Umbilical cord (tissue), 2 donors: ENCODE results near the gene MOBP. TPM values are rescaled to one million over a fixed set of nuclear protein-coding genes. Genes with fewer than 3 reads are reported as not detected.
A peak's percentile ranks its signal among the peaks of the same experiment; 100 is the strongest.
"Not testable (repeated sequence)": the region's sequence is repeated elsewhere in the genome, so short reads cannot be mapped to it uniquely, and the experiment has no call there.

Experiments
- DNase-seq: peaks from one replicate; pipeline ENCODE4 v3.0.0-alpha.2; 2015; ENCODE audit warnings: low spot score
- total RNA-seq: library from RNA; depleted of rRNA; stranded (reverse); fragments of >200 nt; gene quantifications from one replicate; pipeline ENCODE4 v1.2.3, GENCODE V29; 2014; ENCODE audit warnings: low replicate concordance; ENCODE audit not compliant: insufficient read depth

Gene MOBP, protein sequence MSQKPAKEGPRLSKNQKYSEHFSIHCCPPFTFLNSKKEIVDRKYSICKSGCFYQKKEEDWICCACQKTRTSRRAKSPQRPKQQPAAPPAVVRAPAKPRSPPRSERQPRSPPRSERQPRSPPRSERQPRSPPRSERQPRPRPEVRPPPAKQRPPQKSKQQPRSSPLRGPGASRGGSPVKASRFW
- total RNA-seq, result 1.9 TPM

DNA sequence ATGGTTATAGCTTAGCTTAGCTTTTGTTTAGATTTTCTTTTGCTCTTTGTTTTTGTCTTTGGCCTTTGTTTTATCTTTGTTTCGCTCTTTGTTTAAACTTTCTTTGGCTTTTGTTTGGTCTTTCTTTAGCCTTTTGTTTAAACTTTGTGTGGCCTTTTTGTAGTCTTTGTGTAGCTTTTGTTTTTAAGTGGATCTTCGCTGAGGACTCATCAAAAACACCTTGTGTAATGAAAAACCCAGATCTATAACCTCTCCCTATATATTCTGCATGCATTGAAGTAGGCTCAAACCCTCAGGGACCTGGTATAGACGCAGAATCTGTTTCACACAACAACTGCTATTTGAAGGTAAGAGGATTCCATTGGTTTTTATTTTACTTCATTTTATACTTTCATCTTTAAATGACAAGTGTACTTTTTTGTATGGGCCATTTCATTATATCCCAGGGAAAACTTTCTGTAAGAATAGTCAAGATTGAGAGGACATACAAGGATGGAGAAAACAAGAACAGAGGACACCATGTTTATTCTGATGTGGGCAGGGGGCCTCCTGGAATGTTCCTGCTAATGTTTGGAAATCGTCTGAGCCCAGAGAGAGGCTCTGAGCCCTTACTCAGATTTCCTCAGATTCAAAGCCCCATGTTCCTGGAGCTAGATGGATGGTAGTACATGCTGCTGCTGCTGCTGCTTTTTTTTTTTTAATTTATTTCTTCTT lies at the start of gene MOBP:
Gene MOBP, plus strand, starts transcription at position 287 of the 714 bp plus-strand sequence. CDS start 34,390 bp downstream, outside the sequence.
- no peak for DNase-seq

DNA sequence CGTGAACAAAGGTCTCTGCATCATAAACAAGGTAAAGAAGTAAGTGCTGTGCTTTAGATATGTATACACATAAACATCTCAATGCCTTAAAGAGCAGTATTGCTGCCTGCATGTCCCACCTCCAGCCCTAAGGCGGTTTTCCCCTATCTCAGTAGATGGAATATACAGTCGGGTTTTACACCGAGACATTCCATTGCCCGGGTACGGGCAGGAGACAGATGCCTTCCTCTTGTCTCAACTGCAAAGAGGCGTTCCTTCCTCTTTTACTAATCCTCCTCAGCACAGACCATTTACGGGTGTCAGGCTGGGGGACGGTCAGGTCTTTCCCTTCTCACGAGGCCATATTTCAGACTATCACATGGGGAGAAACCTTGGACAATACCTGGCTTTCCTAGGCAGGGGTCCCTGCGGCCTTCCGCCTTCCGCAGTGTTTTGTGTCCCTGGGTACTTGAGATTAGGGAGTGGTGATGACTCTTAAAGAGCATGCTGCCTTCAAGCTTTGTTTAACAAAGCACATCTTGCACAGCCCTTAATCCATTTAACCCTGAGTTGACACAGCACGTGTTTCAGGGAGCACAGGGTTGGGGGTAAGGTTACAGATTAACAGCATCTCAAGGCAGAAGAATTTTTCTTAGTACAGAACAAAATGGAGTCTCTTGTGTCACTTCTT lies 48.8 kb upstream of the MOBP start:
- not testable (repeated sequence) for DNase-seq

DNA sequence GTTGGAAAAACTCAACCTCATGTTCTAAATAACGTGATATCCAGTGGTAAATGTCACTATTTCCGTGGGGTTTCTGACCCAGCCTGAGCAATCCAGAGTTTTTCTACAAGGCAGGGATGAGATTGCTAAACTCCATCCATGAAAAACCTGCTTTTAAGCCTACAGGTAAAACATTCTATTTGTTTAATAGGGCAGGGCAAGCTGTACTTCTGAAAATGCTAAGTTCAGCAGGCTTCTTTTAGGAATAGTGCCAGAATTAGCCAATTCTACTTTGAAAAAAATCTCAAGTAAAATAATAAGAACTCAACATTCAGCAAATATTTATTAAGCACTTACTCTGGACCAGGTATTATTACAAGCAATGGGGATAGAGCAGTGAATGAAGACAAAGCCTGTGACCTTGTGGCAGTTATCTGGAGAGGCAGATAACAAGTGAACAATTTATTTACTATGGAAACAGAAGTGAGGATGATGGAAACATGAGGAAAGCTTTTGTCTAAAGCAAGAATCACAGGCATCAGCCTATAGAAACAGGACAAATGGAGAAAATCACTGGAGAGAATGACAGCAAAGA lies 47.7 kb upstream of the MOBP start:
- no peak for DNase-seq

DNA sequence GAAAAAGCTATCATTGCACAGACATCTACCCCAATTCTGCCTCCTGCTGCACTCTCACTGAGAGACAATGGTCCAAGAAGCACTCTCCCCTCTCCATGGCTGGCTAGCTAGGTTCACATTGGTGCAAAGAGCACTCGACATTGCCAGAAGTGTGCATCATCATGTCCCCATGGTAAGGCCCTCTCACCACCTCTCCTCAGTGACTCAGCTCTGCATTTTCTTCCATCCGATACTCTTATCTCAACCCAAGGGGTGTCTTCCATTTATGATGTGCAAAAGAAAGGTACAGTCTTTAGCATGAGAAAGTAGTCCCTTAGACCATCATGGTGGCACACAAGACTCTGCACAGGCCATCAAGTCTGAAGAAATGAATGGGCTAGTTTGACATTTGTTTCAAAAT lies 46.9 kb upstream of the MOBP start:
- no peak for DNase-seq

DNA sequence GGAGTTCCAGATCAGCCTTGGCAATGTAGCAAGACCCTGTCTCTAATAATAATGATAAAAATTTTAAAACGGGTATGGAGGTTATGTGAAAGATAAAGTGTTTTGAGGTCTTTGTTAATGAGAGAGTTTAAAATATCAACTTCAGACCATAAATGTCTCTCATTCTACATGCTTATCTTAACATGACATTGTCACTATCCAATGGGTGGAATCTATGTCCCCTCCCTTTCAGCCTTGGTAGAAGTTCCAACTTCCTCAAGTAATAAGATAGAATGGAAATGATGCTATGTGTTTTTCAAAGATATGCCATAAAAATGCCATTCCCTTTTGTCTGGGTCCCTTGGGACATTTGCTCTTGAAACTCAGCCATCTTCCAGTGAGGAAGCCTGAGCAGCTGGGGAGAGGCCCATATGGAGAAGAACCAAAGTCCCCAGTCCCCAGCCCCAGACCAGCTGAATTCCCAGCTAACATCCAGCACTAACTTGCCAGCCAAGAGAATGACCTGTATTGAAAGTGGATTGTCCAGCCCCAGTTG lies 44.0 kb upstream of the MOBP start:
- DNase-seq, result no peak

DNA sequence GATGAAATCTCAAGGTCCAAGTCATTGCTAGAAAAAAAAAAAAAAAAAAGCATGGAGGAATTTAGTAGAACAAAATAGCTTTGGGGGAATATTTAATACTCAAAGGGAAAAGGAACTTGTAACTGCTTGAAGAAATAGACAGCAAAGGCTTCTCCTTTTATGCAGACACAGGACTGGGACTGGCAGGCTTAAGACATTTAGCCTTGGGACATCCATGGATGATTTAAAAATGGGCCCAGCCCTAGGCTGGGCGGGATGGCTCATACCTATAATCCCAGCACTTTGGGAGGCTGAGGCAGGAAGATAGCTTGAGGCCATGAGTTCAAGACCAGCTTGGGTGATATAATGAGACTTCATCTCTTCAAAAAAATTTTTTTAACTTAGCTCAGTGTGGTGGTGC lies 41.2 kb upstream of the MOBP start:
- DNase-seq, result no peak

DNA sequence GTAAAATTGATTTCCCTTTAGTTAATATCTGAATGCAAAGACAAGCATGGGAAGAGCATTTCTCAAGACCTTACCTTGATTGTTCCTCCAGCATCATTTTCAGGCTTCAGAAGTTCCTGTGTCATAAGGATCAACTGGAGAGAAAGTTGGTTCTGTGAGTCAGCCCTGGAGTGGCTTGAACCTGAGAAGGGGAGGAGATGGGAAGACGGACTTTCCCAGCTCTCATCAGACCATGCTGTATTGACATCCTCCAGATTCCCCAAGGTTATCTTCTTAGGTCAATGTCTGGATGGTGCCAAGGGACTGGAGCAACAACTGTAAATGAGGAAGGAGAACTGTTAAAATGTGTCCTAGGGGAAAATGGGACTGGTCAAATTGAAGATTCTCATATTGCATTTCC lies 40.0 kb upstream of the MOBP start:
- DNase-seq, result no peak

DNA sequence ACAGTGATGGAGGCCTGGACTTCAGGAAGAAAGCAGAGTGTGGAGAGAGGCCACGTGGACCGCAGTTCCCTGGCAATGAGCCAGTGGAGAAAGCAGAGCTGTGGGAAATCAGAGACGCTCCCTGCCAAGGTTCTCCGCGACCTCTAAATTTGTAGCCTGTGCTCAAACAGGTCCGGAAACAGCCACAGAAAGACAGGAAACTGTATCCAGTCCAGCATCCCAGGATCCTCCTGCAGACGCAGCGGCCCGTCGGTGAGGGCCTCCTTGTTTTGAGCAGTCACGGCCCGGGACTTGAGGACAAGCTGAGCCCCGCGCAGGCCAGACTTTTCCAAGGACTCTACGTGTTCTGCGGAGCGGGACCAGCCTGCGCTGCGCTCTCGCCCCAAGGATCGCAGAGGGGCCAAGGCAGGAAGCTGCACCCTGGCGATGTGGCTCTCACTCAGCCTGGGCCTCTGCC lies 38.7 kb upstream of the MOBP start:
- no peak for DNase-seq

DNA sequence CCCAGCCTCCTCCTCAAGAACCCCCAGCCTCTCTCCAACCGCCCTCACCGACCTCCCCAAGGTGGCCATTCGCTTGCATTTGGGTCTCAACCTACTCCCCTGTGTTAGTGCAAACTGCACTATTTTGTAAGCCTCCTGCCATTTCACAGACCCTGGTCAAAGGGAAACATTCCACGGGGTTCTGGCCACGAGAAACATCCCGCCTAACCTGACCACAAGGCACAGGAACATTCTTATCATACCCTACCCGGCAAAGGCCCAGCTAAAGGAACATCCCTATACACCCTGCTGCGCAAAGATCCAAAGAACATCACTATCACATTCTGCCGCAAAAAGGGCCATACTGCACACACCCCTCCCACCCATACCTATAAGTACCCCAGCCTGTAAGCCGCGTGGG lies 38.0 kb upstream of the MOBP start:
- no peak for DNase-seq

DNA sequence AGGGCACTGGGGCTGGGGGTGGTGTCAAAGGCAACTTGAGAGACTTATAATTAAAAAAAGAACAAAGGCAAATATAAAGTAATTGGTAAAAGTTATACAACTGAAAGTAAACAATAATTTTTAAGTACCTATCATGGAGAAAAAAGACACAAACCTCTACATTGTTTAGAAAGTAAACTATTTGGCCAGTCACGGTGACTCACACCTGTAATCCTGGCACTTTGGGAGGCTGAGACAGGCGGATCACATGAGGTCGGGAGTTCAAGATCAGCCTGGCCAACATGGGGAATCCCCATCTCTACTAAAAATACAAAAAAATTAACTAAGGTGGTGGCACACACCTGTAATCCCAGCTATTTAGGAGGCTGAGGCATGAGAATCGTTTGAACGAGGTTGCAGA lies 35.1 kb upstream of the MOBP start:
- DNase-seq, result no peak

DNA sequence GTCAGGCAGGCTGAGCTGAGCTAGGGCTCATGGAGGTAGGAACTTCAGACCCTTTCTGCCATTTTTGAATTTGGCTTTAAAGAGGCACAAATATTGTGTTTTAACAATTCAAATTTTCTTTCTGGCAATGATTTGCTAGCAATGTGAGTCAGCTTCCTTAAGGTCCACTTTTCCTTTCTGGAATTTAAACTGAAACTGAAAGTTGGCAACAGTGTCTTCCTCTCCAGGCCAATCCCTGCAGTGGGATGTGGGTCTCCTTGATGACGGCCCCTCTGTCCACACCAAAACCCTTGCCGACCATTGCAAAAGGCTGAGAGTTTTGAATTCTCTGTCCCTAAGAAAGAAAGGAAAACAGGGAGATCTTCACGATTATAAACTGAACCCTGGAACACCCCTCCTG lies 33.8 kb upstream of the MOBP start:
- DNase-seq, result no peak

DNA sequence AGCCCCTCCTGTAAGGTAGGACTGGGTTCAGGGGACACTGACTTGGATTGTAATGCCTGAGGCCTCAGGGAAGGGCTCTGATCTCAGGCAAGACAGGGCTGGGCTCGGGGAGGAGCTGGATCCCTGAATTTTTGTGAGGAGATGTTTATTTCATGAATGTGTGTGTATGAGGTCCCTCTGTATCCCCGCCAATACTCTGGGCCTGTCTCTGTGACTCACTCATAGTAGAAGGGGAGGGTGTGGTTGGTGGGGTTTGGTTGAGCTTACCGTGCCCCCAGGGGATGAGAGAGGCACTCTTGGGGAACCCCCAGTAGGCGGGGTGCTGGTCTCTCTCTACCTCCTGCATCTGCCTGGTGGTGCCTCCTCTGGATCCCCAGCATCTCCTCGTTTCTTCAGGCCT lies 32.9 kb upstream of the MOBP start:
- DNase-seq, result peak; percentile 22

DNA sequence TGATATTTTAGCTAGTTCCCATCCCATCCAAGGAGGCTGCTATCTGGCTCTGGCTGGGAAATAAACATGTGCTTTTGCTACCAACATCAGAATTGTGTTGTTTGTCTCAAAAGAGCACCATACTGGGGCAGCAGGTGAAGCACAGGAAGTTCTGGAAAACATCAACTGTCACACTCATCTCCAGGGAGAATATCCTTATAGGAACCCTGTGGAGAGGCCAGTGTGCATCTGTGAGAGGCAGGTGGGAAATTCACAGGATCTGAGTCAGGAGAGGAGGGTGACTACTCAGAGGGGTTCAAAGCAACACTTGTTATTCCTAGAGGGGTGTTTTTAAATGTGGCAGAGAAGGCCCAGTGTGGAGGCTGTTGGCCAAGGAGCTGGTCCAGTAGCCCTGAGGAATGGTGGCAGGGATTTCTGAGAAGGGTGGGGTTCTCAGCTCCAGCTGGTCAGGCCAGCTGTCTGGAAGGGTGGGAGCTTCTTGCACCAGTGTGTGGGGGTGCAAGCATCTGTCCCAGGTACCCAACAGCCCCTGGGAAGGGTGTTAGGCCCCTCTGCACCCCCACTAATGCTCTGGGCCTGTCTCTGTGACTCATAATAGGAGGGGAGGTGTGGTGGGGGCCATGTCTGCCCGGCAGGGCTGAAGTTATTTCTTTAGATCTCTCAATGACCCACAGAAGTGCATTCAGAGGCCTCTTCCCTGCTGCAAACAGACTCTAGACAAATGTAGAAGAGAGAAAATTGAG lies 32.3 kb upstream of the MOBP start:
- DNase-seq, result no peak

DNA sequence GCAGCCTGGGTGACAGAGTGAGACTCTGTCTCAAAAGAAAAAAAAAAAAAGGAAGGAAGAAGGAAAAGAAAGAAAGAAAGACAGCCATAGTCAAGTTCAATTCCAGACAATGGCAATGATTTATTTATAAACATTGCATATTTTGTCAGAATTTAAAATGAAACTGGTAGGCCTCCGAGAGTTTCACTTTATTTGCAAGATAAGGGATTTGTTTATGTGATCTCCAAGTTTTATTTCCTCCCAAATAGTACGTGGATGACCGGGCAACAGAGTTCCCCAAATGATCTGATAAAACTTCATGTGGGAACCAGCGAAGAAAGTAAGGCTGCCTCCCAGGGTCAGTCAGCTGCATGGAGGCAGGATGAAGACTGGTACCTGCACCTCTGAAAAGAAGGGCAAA lies 28.6 kb upstream of the MOBP start:
- DNase-seq, result no peak

DNA sequence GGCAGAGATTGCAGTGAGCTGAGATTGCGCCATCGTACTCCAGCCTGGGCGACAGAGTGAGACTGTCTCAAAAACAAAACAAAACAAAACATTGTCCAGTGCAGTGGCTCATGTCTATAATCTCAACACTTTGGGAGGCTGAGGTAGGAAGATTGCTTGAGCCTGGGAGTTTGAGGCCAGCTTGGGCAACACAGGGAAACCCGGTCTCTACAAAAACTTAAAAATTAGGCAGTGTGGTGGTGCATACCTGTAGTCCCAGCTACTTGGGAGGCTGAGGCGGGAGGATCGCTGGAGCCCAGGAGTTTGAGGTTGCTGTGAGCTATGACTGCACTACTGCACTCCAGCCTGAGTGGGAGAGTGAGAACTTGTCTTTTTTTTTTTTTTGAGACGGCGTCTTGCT lies 27.2 kb upstream of the MOBP start:
- no peak for DNase-seq

DNA sequence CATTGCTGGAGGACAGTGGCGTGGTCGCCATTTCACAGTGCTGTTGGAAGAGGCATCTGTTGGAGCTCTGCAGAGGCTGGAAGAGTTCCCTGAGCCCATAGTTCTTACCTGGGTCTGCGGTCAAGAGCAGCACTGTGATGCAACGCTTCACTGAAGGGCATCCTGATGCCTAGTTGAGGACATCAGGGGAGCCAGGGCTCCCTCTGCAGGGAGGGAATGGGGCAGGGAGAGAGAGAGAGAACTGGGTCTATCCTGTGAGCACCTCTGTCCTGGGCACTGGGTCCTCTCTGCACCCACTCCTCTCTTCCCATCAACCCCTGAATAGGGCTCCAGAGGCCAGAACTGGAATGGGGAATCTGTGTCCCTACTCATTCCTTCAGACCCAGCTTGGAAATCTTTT lies 23.9 kb upstream of the MOBP start:
- DNase-seq, result no peak

DNA sequence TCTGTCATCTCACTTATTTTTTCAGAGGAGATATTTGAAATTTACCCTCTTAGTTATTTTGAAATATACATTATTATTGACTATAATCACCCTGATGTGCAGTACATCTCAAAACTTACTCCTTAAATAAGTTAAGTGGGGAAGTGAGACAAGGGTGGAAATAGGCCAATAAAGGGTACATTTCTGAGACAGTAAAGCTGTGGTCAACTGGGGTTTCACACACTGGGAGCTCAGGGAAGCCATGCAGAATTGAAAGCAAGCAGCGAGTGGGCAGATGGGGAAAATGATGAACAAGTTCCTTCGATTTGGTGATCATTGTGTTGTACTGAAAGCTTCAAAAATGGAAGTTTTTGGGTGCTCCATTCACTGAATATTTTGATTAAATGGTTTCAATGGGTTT lies 21.6 kb upstream of the MOBP start:
- no peak for DNase-seq

DNA sequence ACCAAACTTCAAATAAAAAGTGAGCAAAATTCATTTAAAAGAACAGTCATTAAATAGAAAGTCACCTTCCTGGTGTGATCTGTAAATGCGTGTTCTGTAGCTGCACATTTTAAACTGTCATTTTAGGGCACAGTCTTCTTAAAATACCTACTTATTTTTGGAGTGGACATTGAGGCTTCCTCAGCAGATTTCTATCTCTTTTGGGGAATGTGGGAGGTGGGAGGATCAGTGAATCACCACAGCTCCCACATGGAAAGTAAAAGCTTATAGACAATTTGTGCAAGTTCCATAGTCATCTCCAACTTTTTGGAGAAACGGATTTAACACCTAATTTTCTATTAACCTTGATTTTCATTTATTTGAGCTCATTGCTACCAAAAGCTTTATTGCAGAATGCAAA lies 21.0 kb upstream of the MOBP start:
- DNase-seq, result no peak

DNA sequence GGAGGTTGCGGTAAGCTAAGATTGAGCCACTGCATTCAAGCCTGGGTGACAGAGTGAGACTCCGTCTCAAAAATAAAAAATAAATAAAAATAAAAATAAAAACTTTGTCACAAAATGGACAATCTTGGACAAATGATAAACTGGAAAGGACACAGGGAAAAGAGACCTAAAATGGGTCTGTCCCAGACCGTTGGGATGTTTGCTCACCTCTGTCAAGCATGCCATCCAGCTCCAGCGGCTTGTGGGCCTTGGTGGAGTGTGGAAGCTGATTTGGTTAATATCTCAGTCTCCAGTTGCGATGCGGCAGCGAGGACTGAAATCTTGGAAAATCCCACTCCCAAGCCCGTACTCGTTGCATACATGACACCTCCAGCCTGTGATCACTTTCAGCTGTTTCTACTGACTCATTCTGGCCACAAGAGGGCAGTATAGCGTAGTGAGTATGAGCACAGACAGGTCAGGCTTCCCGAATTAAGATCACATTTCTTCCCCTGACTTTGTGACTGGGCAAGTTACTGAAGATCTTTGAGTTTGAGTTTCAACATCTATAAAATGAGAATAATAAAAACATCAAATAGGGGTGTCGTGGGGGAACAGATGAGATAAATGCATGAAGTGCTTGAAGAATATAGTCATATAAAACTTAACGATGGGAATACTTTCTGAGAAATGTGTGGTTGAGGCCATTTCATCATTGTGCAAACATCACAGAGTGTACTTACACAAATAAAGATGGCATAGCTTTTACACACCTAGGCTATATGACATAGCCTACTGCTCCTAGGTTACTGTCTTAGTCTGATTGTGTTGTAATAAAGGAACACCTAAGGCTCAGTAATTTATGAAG lies 19.6 kb upstream of the MOBP start:
- peak; percentile 89 for DNase-seq

DNA sequence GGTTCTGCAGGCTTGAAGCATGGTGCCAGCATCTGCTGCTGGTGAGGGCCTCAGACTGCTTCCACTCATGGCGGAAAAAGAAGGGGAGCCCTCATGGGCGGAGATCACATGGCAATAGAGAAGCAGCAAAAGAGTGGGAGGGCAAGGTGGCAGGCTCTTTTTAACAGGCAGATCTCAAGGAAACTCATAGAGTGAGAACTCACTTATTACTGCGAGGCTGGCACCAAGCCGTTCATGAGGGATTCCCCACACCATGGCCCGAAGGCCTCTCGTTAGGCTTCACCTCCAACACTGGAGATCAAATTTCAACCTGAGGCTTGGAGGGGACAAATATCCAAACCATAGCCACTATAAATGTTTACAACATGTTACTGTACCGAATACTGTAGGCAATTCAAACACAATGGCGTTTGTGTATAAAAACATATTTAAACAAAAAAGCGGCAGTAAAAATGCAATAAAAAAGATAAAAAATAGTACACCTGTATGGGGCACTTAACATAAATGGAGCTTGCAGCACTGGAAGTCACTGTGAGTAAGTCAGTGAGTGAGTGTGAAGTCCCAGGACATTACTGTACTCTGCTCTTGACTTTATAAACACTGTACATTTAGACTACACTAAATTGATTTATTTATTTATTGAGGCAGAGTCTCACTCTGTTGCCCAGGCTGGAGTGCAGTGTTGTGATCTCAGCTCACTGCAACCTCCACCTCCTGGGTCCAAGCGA lies 18.8 kb upstream of the MOBP start:
- no peak for DNase-seq
